ENCODE measurements around the gene CDK14. TPM values are rescaled to one million over a fixed set of nuclear protein-coding genes. Genes with fewer than 3 reads are reported as not detected.

Gene CDK14
- total RNA-seq, 1 experiment from 2014 or later = 39.1 TPM

DNA sequence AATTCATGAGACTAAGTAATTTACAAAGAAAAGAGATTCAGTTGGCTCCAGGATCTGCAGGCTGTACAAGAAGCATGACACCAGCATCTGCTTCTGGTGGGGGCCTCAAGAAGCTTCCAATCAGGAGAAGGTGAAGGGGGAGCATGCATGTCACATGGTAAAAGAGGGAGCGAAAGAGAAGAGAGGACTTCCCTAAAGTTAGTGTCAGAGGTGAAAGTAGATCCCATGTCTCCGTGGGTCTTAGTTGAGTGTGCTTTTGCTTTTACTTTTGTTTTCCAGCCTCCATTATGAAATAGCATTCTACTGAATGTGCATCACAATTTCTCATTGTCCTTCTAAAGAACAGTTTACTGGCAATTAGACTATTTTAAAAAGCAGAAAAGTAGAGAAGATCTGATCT, 454.6 kb downstream of the CDK14 start:
- BruUV-seq (replicated peaks) = no TSS peak
- H3K36me3 ChIP-seq (ENCODE audit: low read depth) = no peaks in the 10 kb centered on the region
- H3K79me2 ChIP-seq (ENCODE audit: low read depth) = no peaks in the 10 kb centered on the region
- H3K9me2 ChIP-seq (ENCODE audit: insufficient read depth) = no peaks in the 10 kb centered on the region
- H3K4me3 ChIP-seq = no peak overlapping the region
- H3K27me3 ChIP-seq (ENCODE audit: insufficient read depth, low read depth) = no peaks in the 10 kb centered on the region
- POLR2A ChIA-PET (ENCODE audit: unreplicated experiment) = no interaction called here
- CTCF ChIA-PET = interaction anchor here (0.5 kb wide), 1 partner anchor 16 kb away, joined by 5 read pairs; no protein-coding TSS in a partner anchor
- H3K4me1 ChIP-seq (replicated peaks; ENCODE audit: insufficient read depth) = no peaks in the 10 kb centered on the region
- no peak overlapping the region for H3K4me2 ChIP-seq
- H3K27ac ChIP-seq = no peak overlapping the region
- TF ChIP-seq, protein P1, sequence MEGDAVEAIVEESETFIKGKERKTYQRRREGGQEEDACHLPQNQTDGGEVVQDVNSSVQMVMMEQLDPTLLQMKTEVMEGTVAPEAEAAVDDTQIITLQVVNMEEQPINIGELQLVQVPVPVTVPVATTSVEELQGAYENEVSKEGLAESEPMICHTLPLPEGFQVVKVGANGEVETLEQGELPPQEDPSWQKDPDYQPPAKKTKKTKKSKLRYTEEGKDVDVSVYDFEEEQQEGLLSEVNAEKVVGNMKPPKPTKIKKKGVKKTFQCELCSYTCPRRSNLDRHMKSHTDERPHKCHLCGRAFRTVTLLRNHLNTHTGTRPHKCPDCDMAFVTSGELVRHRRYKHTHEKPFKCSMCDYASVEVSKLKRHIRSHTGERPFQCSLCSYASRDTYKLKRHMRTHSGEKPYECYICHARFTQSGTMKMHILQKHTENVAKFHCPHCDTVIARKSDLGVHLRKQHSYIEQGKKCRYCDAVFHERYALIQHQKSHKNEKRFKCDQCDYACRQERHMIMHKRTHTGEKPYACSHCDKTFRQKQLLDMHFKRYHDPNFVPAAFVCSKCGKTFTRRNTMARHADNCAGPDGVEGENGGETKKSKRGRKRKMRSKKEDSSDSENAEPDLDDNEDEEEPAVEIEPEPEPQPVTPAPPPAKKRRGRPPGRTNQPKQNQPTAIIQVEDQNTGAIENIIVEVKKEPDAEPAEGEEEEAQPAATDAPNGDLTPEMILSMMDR (conservative IDR thresholded peaks at IDR 0.05) = no peak
- no peak for TF ChIP-seq EZH2 (IDR thresholded peaks at IDR 0.05; ENCODE audit: low read depth)
- no peak overlapping the region for H2AFZ ChIP-seq
- no peaks in the 10 kb centered on the region for H3K9me3 ChIP-seq (ENCODE audit: insufficient read depth, low read depth)
- no peak for DNase-seq
- no peaks in the 10 kb centered on the region for H3F3A ChIP-seq (ENCODE audit: insufficient read depth, low read depth)
- intact Hi-C loops (cut with micrococcal nuclease; ENCODE audit: unreplicated experiment) = no loop called here
- no peaks in the 10 kb centered on the region for H4K20me1 ChIP-seq (ENCODE audit: insufficient read depth)

DNA sequence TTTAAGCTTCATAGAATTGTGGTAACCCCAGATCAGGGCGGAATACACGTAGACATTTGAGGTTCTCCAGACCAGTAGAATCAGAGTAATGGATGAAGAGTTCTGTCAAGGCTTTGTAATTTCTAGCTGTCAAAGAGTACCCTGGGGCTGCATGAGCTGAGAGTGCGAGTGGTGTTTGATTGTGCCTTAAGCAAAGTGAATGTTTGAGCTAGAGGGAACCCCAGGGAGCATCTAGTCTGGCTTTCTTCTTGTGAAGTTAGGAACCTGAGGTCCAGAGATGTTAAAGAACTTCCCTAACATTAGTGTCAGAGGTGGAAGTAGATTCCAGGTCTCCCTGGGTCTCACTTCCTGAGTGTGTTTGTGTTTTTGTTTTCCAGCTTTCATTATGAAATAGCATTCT, 455.8 kb downstream of the CDK14 start:
- Histone ChIP-seq H3F3A (ENCODE audit: insufficient read depth, low read depth) (no peaks in the 10 kb centered on the region), H2AFZ (no peak overlapping the region), H3K4me1 (replicated peaks; ENCODE audit: insufficient read depth) (no peaks in the 10 kb centered on the region), H3K79me2 (ENCODE audit: low read depth) (no peaks in the 10 kb centered on the region), H3K9me2 (ENCODE audit: insufficient read depth) (no peaks in the 10 kb centered on the region), H3K36me3 (ENCODE audit: low read depth) (no peaks in the 10 kb centered on the region), H3K9me3 (ENCODE audit: insufficient read depth, low read depth) (no peaks in the 10 kb centered on the region), H4K20me1 (ENCODE audit: insufficient read depth) (no peaks in the 10 kb centered on the region), H3K27me3 (ENCODE audit: insufficient read depth, low read depth) (no peaks in the 10 kb centered on the region), H3K27ac (no peak overlapping the region), H3K4me2 (no peak overlapping the region), H3K4me3 (no peak overlapping the region)
- intact Hi-C loops (cut with micrococcal nuclease; ENCODE audit: unreplicated experiment) = no loop called here
- no peak for TF ChIP-seq EZH2 (IDR thresholded peaks at IDR 0.05; ENCODE audit: low read depth)
- TF ChIP-seq, protein P1 (conservative IDR thresholded peaks at IDR 0.05) = no peak
- POLR2A ChIA-PET (ENCODE audit: unreplicated experiment) = no interaction called here
- CTCF ChIA-PET = no interaction called here
- DNase-seq = no peak
- no TSS peak for BruUV-seq (replicated peaks)

DNA sequence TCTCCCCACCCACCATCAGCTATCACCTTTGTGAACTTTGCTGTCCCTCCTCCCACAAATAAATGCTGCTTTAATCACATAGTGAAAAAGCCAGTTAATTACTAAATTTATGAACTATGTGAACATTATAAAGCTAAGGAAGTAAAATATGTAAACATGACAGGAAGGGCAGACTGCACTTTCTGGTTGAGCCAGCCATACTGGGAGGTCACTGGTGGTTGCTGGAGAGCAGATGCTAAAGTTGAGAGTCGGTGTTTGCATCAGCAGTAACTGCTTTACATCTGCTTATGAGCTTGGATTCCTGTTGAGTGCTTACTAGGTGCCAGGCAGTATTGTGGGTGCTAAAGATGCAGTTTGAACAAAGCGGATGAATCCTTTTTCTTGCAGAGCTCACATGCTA, 458.3 kb downstream of the CDK14 start:
- Histone ChIP-seq H3K36me3 (ENCODE audit: low read depth) (no peaks in the 10 kb centered on the region), H3K27ac (no peak overlapping the region), H3K27me3 (ENCODE audit: insufficient read depth, low read depth) (no peaks in the 10 kb centered on the region), H3K4me1 (replicated peaks; ENCODE audit: insufficient read depth) (no peaks in the 10 kb centered on the region), H3K79me2 (ENCODE audit: low read depth) (no peaks in the 10 kb centered on the region), H3K9me2 (ENCODE audit: insufficient read depth) (no peaks in the 10 kb centered on the region), H3K9me3 (ENCODE audit: insufficient read depth, low read depth) (no peaks in the 10 kb centered on the region), H4K20me1 (ENCODE audit: insufficient read depth) (no peaks in the 10 kb centered on the region), H2AFZ (no peak overlapping the region), H3K4me2 (no peak overlapping the region), H3F3A (ENCODE audit: insufficient read depth, low read depth) (no peaks in the 10 kb centered on the region), H3K4me3 (no peak overlapping the region)
- CTCF ChIA-PET = no interaction called here
- POLR2A ChIA-PET (ENCODE audit: unreplicated experiment) = no interaction called here
- no TSS peak for BruUV-seq (replicated peaks)
- intact Hi-C loops (cut with micrococcal nuclease; ENCODE audit: unreplicated experiment) = no loop called here
- TF ChIP-seq, protein P1 (conservative IDR thresholded peaks at IDR 0.05) = no peak
- TF ChIP-seq EZH2 (IDR thresholded peaks at IDR 0.05; ENCODE audit: low read depth) = no peak
- DNase-seq = no peak
